Fibroblast of the aortic adventitia (primary cell): ENCODE measurements around the gene SPATA13. TPM values are rescaled to one million over a fixed set of nuclear protein-coding genes. Genes with fewer than 3 reads are reported as not detected.

ENCODE experiments used
- DNase-seq: peaks from one replicate; pipeline ENCODE4 v3.0.0-alpha.2; 2010; ENCODE audit warnings: low read depth
- H3K4me3 ChIP-seq: 2 replicates; pipeline ENCODE4 v1.5.1; 2011; ENCODE audit warnings: low read depth, mild to moderate bottlenecking, control low read depth, low read length, moderate library complexity
- total RNA-seq: library from RNA; depleted of rRNA; stranded (reverse); fragments of >200 nt; gene quantifications from 2 replicates; pipeline ENCODE4 v1.2.3, GENCODE V29; 2012; ENCODE audit warnings: low replicate concordance
- TF ChIP-seq, protein P1 (sequence below): IDR thresholded peaks from 2 replicates; pipeline ENCODE4 v1.5.1; 2011; ENCODE audit warnings: mild to moderate bottlenecking, low read length, control low read depth, inconsistent platforms; ENCODE audit not compliant: insufficient read depth

SPATA13 gene
- total RNA-seq, 1 donor = 12.2 TPM

DNA sequence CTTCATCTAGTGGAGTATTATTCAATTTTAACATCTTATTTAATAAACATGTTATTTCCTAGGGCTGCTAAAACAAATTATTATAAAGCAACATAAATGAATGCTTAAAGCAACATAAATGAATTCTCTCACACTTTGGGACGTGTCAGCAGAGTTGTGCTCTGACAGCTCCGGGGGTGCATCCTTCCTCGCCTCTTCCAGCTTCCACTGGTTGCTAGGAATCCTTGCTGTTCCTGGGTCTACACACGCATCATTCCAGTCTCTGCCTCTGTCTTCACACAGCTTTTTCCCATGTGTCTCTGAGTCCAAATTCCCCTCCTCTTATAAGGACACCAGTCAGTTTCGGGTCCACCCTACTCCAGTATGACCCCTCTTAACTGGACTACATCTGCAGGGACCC, 21.6 kb upstream of the SPATA13 start:
- TF ChIP-seq, protein P1, sequence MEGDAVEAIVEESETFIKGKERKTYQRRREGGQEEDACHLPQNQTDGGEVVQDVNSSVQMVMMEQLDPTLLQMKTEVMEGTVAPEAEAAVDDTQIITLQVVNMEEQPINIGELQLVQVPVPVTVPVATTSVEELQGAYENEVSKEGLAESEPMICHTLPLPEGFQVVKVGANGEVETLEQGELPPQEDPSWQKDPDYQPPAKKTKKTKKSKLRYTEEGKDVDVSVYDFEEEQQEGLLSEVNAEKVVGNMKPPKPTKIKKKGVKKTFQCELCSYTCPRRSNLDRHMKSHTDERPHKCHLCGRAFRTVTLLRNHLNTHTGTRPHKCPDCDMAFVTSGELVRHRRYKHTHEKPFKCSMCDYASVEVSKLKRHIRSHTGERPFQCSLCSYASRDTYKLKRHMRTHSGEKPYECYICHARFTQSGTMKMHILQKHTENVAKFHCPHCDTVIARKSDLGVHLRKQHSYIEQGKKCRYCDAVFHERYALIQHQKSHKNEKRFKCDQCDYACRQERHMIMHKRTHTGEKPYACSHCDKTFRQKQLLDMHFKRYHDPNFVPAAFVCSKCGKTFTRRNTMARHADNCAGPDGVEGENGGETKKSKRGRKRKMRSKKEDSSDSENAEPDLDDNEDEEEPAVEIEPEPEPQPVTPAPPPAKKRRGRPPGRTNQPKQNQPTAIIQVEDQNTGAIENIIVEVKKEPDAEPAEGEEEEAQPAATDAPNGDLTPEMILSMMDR = no peak
- DNase-seq = no peak
- H3K4me3 ChIP-seq = no peak overlapping the region

DNA sequence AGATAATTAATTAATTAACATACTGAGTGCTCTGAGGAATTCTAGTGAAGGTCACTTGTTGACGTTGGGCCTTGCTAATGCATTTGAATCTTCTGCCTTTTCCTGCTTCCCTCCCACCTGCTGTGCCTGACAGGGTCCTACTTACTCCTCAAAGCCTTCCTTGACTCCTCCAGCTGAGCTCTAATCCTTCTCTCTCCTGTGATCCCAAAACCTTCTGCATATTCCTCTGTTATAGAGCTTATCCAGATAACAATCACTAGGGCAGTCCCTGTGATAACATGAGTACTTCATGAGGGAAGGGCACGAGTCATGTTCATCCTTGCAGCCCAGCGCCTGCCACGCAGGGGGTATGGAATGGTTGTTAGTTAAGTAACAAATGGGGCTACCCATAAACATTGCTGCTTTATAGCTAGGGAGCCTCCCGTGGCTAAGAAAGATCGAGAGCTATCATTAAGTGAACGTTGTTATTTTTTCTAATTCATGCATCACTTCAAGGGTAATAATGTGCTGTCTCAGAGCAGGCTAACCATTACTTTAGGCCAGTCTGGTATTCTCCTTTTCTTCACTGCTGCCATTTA, 19.1 kb upstream of the SPATA13 start:
- TF ChIP-seq, protein P1 = no peak
- H3K4me3 ChIP-seq = no peak overlapping the region
- peak; percentile 8 for DNase-seq

DNA sequence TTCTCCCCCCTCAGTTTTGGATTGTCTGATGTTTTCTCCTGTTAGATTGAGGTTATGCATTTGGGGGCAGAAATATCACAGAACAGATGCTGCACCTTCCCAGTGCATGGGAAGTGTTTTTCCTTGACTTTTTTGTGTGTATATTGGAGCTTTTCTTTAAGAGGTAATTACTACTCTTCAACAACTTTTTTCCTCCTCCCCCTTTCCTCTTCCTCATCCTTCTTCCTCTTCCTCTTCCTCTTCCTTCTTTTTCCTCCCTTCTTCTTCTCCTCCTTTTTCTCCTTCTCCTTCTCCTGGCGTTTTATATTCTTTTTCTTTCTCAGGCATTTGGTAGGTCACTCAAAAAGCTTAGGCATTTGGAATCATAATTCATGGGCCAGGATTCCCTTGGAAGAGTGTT, 18.1 kb upstream of the SPATA13 start:
- no peak overlapping the region for H3K4me3 ChIP-seq
- TF ChIP-seq, protein P1 = no peak
- no peak for DNase-seq

DNA sequence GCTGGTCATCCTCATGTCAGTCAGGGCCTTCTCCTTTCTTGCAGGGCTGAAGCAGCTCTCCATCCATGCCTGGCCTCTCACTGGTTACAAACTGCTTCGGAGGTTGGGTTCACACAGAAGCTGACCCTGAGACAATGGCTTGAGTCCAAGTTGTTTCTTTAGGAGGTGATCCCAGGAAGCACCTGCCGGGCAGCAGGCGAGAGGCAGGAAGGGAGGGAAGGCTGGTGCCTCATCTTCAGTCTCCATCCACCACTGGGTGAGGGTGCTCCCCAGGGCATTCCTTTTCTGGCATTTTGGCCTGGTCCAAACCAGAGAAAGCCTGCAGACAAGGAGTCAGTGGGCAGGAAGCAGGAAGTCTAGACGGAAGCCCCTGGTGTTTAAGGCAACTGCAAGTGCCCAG, 17.6 kb upstream of the SPATA13 start:
- H3K4me3 ChIP-seq = no peak overlapping the region
- TF ChIP-seq, protein P1 = no peak

DNA sequence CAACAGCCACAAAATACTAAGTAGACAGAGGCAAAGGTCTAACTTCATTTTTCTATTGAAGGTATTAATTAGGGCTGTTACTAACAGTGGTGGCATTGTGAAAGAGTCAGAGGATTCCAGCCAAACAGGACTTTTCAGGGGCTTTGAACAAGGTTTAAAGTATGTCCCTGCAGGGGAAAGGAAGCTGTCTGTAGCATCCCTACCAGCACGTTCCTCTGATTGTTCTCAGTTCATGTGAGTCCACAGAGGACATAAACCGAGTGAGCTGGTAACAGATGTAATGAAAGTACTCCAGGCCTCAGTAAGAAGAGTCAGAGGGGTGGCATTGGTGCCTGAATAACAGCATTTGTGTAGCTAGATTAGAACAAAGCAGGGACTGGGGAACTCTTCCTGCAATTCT, 15.3 kb upstream of the SPATA13 start:
- TF ChIP-seq, protein P1 = no peak
- no peak for DNase-seq
- H3K4me3 ChIP-seq = no peak overlapping the region

More for the DNA sequence above, 17.6 kb upstream of the SPATA13 start:
- no peak for DNase-seq

DNA sequence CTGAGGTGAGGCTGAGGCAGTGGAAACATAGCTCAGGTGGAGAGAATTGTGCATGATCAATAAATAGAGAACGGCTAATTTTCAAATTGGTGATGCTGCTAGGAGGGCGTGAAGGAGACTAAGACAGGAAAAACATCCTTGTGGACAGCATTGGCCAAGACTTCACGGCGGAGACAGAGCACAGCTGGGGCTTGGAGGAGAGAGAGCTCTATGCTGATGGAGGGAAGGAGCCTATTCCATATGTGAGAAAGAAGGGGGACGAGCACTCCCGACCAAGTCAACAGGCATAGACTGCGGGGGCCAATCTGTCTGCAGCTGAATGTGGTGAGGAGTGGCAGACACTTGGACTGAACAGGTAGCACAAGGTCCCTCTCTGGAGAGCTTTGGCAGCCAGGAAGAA, 14.8 kb upstream of the SPATA13 start:
- TF ChIP-seq, protein P1 = no peak
- no peak for DNase-seq
- H3K4me3 ChIP-seq = no peak overlapping the region

DNA sequence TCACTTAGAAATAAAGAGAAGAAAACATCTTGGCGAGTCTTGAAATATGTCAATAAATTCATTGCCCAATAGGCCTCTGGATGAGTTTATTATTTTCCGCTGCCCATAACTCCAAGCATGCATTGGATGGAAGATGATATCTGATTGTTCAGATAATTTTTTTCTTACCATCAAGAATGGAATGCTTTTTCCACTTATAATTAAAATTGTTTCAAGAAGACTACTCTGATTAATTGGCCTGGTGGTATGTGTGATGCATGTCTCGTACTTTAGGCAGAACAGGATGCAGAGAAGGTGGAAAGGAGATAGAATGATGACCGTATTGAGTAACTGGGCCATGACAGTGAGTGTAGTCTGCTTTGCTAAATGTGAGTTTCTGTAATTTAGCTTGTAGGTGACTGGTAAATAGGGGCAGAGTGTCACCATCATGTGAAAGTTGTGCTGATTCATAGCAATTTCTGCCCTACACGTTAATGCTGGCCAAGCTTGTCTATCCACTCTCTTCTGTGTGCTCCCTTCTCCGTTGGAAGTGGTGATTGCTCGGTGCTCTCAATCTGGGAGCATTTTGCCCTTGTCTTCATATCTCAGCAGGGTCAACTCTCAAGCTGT, 13.5 kb upstream of the SPATA13 start:
- no peak overlapping the region for H3K4me3 ChIP-seq
- TF ChIP-seq, protein P1 = no peak
- no peak for DNase-seq
